ENCODE measurements around the gene ZG16B.

Gene ZG16B

GRCh38 chr16:2787406-2787805 is 42.7 kb upstream of the ZG16B start, which contains the start of gene PRSS33:
Gene PRSS33, minus strand, starts transcription at chr16:2787560. Its CDS starts 1,013 bp downstream, at chr16:2786547.
- CTCF ChIA-PET: interaction anchor here (1.0 kb wide), 1 partner anchor 80 kb away, joined by 5 read pairs; no protein-coding TSS in a partner anchor
- POLR2A ChIA-PET: no interaction called here
- no peak within 1 kb of the TSS for H3K27ac ChIP-seq (ENCODE audit: extremely low read depth, low read depth, low read length)

GRCh38 chr16:2787961-2788360 is 42.1 kb upstream of the ZG16B start:
- no peak overlapping the region for H3K27ac ChIP-seq (ENCODE audit: extremely low read depth, low read depth, low read length)
- no peaks in the 10 kb centered on the region for H3K36me3 ChIP-seq (ENCODE audit: control insufficient read depth in 2 of 2, insufficient read depth in 1 of 2, low read length in 2 of 2)
- ChIA-PET CTCF (interaction anchor here (1.0 kb wide), 1 partner anchor 80 kb away, joined by 5 read pairs; no protein-coding TSS in a partner anchor), POLR2A (interaction anchor here (0.7 kb wide), 1 partner anchor 35 kb away, joined by 4 read pairs; the partner anchor contains the start of gene SRRM2)
- no peak overlapping the region for H3K4me3 ChIP-seq (ENCODE audit: low read depth, low read length)
- H3K9me3 ChIP-seq (ENCODE audit: control insufficient read depth, insufficient read depth, low read depth, low read length): no peaks in the 10 kb centered on the region
- TF ChIP-seq ZNF354C (tag by site-specific recombination; IDR thresholded peaks at IDR 0.05; ENCODE audit: borderline replicate concordance, low read depth): no peak
- no peak for TF ChIP-seq ZNF10 (tag by site-specific recombination; IDR thresholded peaks at IDR 0.05)
- no peak for TF ChIP-seq ZFP3 (tag by site-specific recombination; IDR thresholded peaks at IDR 0.05; ENCODE audit: low read depth)
- TF ChIP-seq ZNF544 (tag by site-specific recombination; IDR thresholded peaks at IDR 0.05): no peak
- TF ChIP-seq ZNF211 (tag by site-specific recombination; IDR thresholded peaks at IDR 0.05; ENCODE audit: low read depth): no peak
- no peaks in the 10 kb centered on the region for H3K4me1 ChIP-seq (ENCODE audit: control insufficient read depth, insufficient read depth, low read length)

More at GRCh38 chr16:2787406-2787805, 42.7 kb upstream of the ZG16B start, which contains the start of gene PRSS33:
- no peak for TF ChIP-seq ELK4 (IDR thresholded peaks at IDR 0.05; ENCODE audit: borderline replicate concordance, low read depth, low read length)
- 0 out of 2 replicates have a peak, but pooled peaks have one; percentile 12 for TF ChIP-seq PATZ1 (tag by site-specific recombination; IDR thresholded peaks at IDR 0.05)
- Histone ChIP-seq H3K4me1 (ENCODE audit: control insufficient read depth, insufficient read depth, low read length) (no peaks in the 10 kb centered on the region), H3K9me3 (ENCODE audit: control insufficient read depth, insufficient read depth, low read depth, low read length) (no peaks in the 10 kb centered on the region), H3K4me3 (ENCODE audit: low read depth, low read length) (no peak within 1 kb of the TSS), H3K36me3 (ENCODE audit: control insufficient read depth in 2 of 2, insufficient read depth in 1 of 2, low read length in 2 of 2) (no peaks in the 10 kb centered on the region)

- H3K27ac ChIP-seq (ENCODE audit: extremely low read depth, low read depth, low read length): no peak overlapping the region
- H3K4me3 ChIP-seq (ENCODE audit: low read depth, low read length): no peak overlapping the region
- ChIA-PET CTCF (interaction anchor here (0.6 to 1.6 kb wide), 2 partner anchors 10 to 306 kb away, joined by 3 to 6 read pairs; no protein-coding TSS in a partner anchor), POLR2A (no interaction called here)
- peaks cover 7% of the 10 kb centered on the region; the same call in 1 of the 2 replicates for H3K4me1 ChIP-seq (ENCODE audit: control insufficient read depth, insufficient read depth, low read length)
- H3K36me3 ChIP-seq (ENCODE audit: control insufficient read depth in 2 of 2, insufficient read depth in 1 of 2, low read length in 2 of 2): no peaks in the 10 kb centered on the region
- no peaks in the 10 kb centered on the region for H3K9me3 ChIP-seq (ENCODE audit: control insufficient read depth, insufficient read depth, low read depth, low read length)
- no peak for TF ChIP-seq ZNF394 (tag by site-specific recombination; IDR thresholded peaks at IDR 0.05; ENCODE audit: borderline replicate concordance)
- no peak for TF ChIP-seq ZNF677 (tag by site-specific recombination; IDR thresholded peaks at IDR 0.05)
- no peak for TF ChIP-seq ZNF513 (tag by site-specific recombination; IDR thresholded peaks at IDR 0.05)
- TF ChIP-seq ZNF664 (tag by site-specific recombination; IDR thresholded peaks at IDR 0.05): no peak
Measured at GRCh38 chr16:2790631-2791030, 39.5 kb upstream of the ZG16B start.

GRCh38 chr16:2791174-2791573 is 38.9 kb upstream of the ZG16B start:
- Histone ChIP-seq H3K4me3 (ENCODE audit: low read depth, low read length) (no peak overlapping the region), H3K9me3 (ENCODE audit: control insufficient read depth, insufficient read depth, low read depth, low read length) (no peaks in the 10 kb centered on the region), H3K27ac (ENCODE audit: extremely low read depth, low read depth, low read length) (no peak overlapping the region), H3K36me3 (ENCODE audit: control insufficient read depth in 2 of 2, insufficient read depth in 1 of 2, low read length in 2 of 2) (no peaks in the 10 kb centered on the region), H3K4me1 (ENCODE audit: control insufficient read depth, insufficient read depth, low read length) (peaks cover 8% of the 10 kb centered on the region; the same call in 1 of the 2 replicates)
- ChIA-PET CTCF (interaction anchor here (0.6 to 1.6 kb wide), 2 partner anchors 10 to 306 kb away, joined by 3 to 6 read pairs; no protein-coding TSS in a partner anchor), POLR2A (no interaction called here)
- TF ChIP-seq KLF1 (tag by site-specific recombination; IDR thresholded peaks at IDR 0.05) (no peak), ZNF768 (tag by site-specific recombination; IDR thresholded peaks at IDR 0.05) (no peak), ZFP3 (tag by site-specific recombination; IDR thresholded peaks at IDR 0.05; ENCODE audit: low read depth) (no peak), ZXDB (tag by site-specific recombination; IDR thresholded peaks at IDR 0.05) (no peak), ZNF658 (tag by site-specific recombination; IDR thresholded peaks at IDR 0.05) (no peak), ZNF335 (tag by site-specific recombination; conservative IDR thresholded peaks at IDR 0.05) (no peak), ZNF221 (tag by site-specific recombination; IDR thresholded peaks at IDR 0.05; ENCODE audit: borderline replicate concordance) (no peak), ZNF398 (tag by site-specific recombination; IDR thresholded peaks at IDR 0.05) (no peak), ZNF610 (tag by site-specific recombination; IDR thresholded peaks at IDR 0.05; ENCODE audit: borderline replicate concordance) (no peak), ZNF473 (tag by site-specific recombination; IDR thresholded peaks at IDR 0.05) (no peak), ZNF510 (tag by site-specific recombination; IDR thresholded peaks at IDR 0.05; ENCODE audit: insufficient replicate concordance) (no peak)
